HepG2 (cell line): ENCODE data around the gene LRRC10B. TPM values are rescaled to one million over a fixed set of nuclear protein-coding genes. Genes with fewer than 3 reads are reported as not detected.

Experiments
- ATAC-seq: fragments of 200-7000 bp; cut with Tn5 transposase; 3 replicates; pipeline ENCODE4 v1.9.1; 2020; ENCODE audit warnings: mild to moderate bottlenecking, moderate library complexity
- BruUV-seq: library from RNA; stranded (reverse); fragments of 400-500 nt; replicated peaks from 2 replicates; lab custom pipeline; 2021; lab: Mats Ljungman, UMichigan
- CTCF ChIA-PET: fragments of 300-600 bp; formaldehyde crosslinking; extraction: SDS; loops from one replicate; lab custom pipeline; 2021; ENCODE audit warnings: low total read pairs, inconsistent platforms, low intra/inter-chr PET ratio; lab: Yijun Ruan, JAX
- POLR2A ChIA-PET: fragments of 350-600 bp; sonication (Branson Sonifier 250); formaldehyde crosslinking; loops from one replicate; lab custom pipeline; 2020; ENCODE audit warnings: antibody characterized with exemption, inconsistent platforms; lab: Yijun Ruan, JAX
- DNase-seq: peaks from one replicate; pipeline ENCODE4 v3.0.0-alpha.2; 2015; ENCODE audit warnings: low spot score
- FAIRE-seq: peaks from 3 replicates; lab custom pipeline; 2011; peaks lifted over from hg19 to GRCh38; lab: Jason Lieb, UNC
- H2AFZ ChIP-seq: one replicate; pipeline ENCODE4 v1.6.1; 2011; ENCODE audit warnings: low read length, inconsistent platforms
- H3K27ac ChIP-seq: fragments of 300-600 bp; 3 replicates; pipeline ENCODE4 v1.8.0; 2011; ENCODE audit warnings: mixed run types, mild to moderate bottlenecking, mixed read lengths, low read length, inconsistent platforms; ENCODE audit not compliant: insufficient read depth; ENCODE audit errors: extremely low read length
- H3K27me3 ChIP-seq, 2 experiments: fragments of 200-600 bp in 1 of 2; 2 replicates in 1 of 2; 3 replicates in 1 of 2; pipeline versions ENCODE4 v1.6.0 to v1.8.0; 2011; ENCODE audit warnings: low read length in 2 of 2, mild to moderate bottlenecking in 2 of 2, moderate library complexity in 2 of 2, inconsistent platforms in 1 of 2; ENCODE audit not compliant: insufficient read depth in 2 of 2, control insufficient read depth in 1 of 2
- H3K36me3 ChIP-seq, 2 experiments: fragments of 200-600 bp in 1 of 2; replicated peaks in 1 of 2; 2 replicates in 1 of 2; 3 replicates in 1 of 2; pipeline versions ENCODE4 v1.5.1 to v1.8.0; 2011; ENCODE audit warnings: low read length in 2 of 2, inconsistent platforms in 1 of 2; ENCODE audit not compliant: insufficient read depth in 2 of 2, control insufficient read depth in 1 of 2
- H3K4me1 ChIP-seq: 2 replicates; pipeline ENCODE4 v1.5.1; 2012; ENCODE audit warnings: low read length, inconsistent platforms; ENCODE audit not compliant: insufficient read depth
- H3K4me2 ChIP-seq: 2 replicates; pipeline ENCODE4 v1.6.0; 2011; ENCODE audit warnings: low read depth, low read length, inconsistent platforms
- H3K4me3 ChIP-seq, 3 experiments: fragments of 200-600 bp in 1 of 3; sonication (generic), shearing (Covaris generic) in 1 of 3; replicated peaks in 1 of 3; 2 replicates each; pipeline ENCODE4 v1.5.1; 2011 to 2016; ENCODE audit warnings: low read length in 3 of 3, inconsistent platforms in 2 of 3, low read depth in 2 of 3, mild to moderate bottlenecking in 2 of 3, control low read depth in 1 of 3, mixed read lengths in 1 of 3; ENCODE audit not compliant: insufficient read depth in 1 of 3
- H3K79me2 ChIP-seq: one replicate; pipeline ENCODE4 v1.6.1; 2011; ENCODE audit warnings: low read length, inconsistent platforms; ENCODE audit not compliant: insufficient read depth
- H3K9ac ChIP-seq: 2 replicates; pipeline ENCODE4 v1.6.0; 2011; ENCODE audit warnings: mild to moderate bottlenecking, low read depth, low read length, inconsistent platforms; ENCODE audit not compliant: insufficient read depth
- H3K9me3 ChIP-seq: 2 replicates; pipeline ENCODE4 v1.5.1; 2012; ENCODE audit warnings: mild to moderate bottlenecking, low read length
- H4K20me1 ChIP-seq: 2 replicates; pipeline ENCODE4 v1.6.0; 2011; ENCODE audit warnings: inconsistent platforms, mild to moderate bottlenecking, low read length, moderate library complexity; ENCODE audit not compliant: insufficient read depth
- MXD4 ChIP-seq: IDR thresholded peaks from 2 replicates; pipeline ENCODE4 v1.6.1; 2016; ENCODE audit warnings: mild to moderate bottlenecking, missing biosample characterization, missing genetic modification reagents
- RFXAP ChIP-seq: sonication (generic); formaldehyde crosslinking; IDR thresholded peaks from 2 replicates; pipeline ENCODE4 v1.4.0; 2020; ENCODE audit warnings: missing genetic modification reagents, borderline replicate concordance
- STAG1 ChIP-seq: sonication (generic); formaldehyde crosslinking; IDR thresholded peaks from 2 replicates; pipeline ENCODE4 v1.4.0; 2020; ENCODE audit warnings: missing genetic modification reagents
- TAF1 ChIP-seq: sonication (generic); formaldehyde crosslinking; IDR thresholded peaks from 2 replicates; pipeline ENCODE4 v1.4.0; 2020; ENCODE audit warnings: missing genetic modification reagents
- TCF12 ChIP-seq, 2 experiments: fragments of 450-650 bp in 1 of 2; sonication (generic) in 1 of 2; formaldehyde crosslinking in 1 of 2; IDR thresholded peaks; 2 replicates each; pipeline versions ENCODE4 v1.6.1 to v1.8.0; 2017 to 2022; ENCODE audit warnings: antibody characterized with exemption in 1 of 2, mild to moderate bottlenecking in 1 of 2, missing genetic modification reagents in 1 of 2, moderate library complexity in 1 of 2
- TEAD2 ChIP-seq: sonication (generic); formaldehyde crosslinking; IDR thresholded peaks from 2 replicates; pipeline ENCODE4 v1.9.0; 2021; ENCODE audit warnings: missing genetic modification reagents
- ZMYM3 ChIP-seq: sonication (generic); formaldehyde crosslinking; IDR thresholded peaks from 2 replicates; pipeline ENCODE4 v1.5.1; 2020; ENCODE audit warnings: mild to moderate bottlenecking, missing genetic modification reagents
- ZNF264 ChIP-seq: sonication (generic); formaldehyde crosslinking; IDR thresholded peaks from 2 replicates; pipeline ENCODE4 v1.4.0; 2020; ENCODE audit warnings: missing genetic modification reagents
- ZNF569 ChIP-seq: sonication (generic); formaldehyde crosslinking; IDR thresholded peaks from 2 replicates; pipeline ENCODE4 v1.5.0; 2020; ENCODE audit warnings: mild to moderate bottlenecking, missing genetic modification reagents, moderate library complexity, borderline replicate concordance
- ZNF780A ChIP-seq: sonication (generic); formaldehyde crosslinking; IDR thresholded peaks from 2 replicates; pipeline ENCODE4 v1.8.0; 2022; ENCODE audit warnings: mild to moderate bottlenecking, missing genetic modification reagents, moderate library complexity
- WGBS: methylation state at CpG from one replicate; pipeline ENCODE4 v1.1.6; 2017; ENCODE audit warnings: low lambda C conversion rate; 5-methylcytosine and 5-hydroxymethylcytosine counted together
- in situ Hi-C: cut with HindIII; loops from 2 replicates; pipeline ENCODE4 v1.10.0; 2017; ENCODE audit warnings: low pct_unique_long_range_greater_than_20kb; ENCODE audit not compliant: extremely low pct_ligation_motif_present
- intact Hi-C: fragments of 100-400 bp; cut with micrococcal nuclease; formaldehyde crosslinking; loops from one replicate; pipeline ENCODE4 v1.10.0; 2022; ENCODE audit not compliant: unreplicated experiment
- polyA plus RNA-seq, 8 experiments: library from polyadenylated mRNA; depleted of rRNA in 3 of 8; stranded (reverse) in 7 of 8; unstranded in 1 of 8; fragments of >200 nt; fragmentation: Illumina TruSeq in 4 of 8; extraction: Trizol in 4 of 8; gene quantifications; 2 replicates each; pipeline versions ENCODE4 v1.2.1 to v1.2.3, GENCODE V29; 2011 to 2016; ENCODE audit warnings: low read depth in 4 of 8, missing spikeins in 1 of 8, mixed read lengths in 1 of 8; ENCODE audit not compliant: insufficient read depth in 1 of 8
- total RNA-seq, 5 experiments: library from RNA; depleted of rRNA; stranded (reverse); fragments of >200 nt; fragmentation: Illumina TruSeq; extraction: Trizol; gene quantifications; 2 replicates each; pipeline ENCODE4 v1.2.3, GENCODE V29; 2016; ENCODE audit warnings: low read depth in 1 of 5
- TF ChIP-seq, protein P1 (sequence below): sonication (generic); formaldehyde crosslinking; IDR thresholded peaks from 2 replicates; pipeline ENCODE4 v1.5.0; 2020; ENCODE audit warnings: missing genetic modification reagents
- TF ChIP-seq, protein P2 (sequence below): sonication (generic); formaldehyde crosslinking; IDR thresholded peaks from 2 replicates; pipeline ENCODE4 v1.5.0; 2020; ENCODE audit warnings: missing genetic modification reagents, mild to moderate bottlenecking, borderline replicate concordance
- TF ChIP-seq, protein P3 (sequence below): sonication (generic); formaldehyde crosslinking; IDR thresholded peaks from 2 replicates; pipeline ENCODE4 v1.4.0; 2020; ENCODE audit warnings: missing genetic modification reagents, borderline replicate concordance
- TF ChIP-seq, protein P4 (sequence below): IDR thresholded peaks from 2 replicates; pipeline ENCODE4 v1.6.1; 2016; ENCODE audit warnings: missing genetic modification reagents, missing compliant biosample characterization
- TF ChIP-seq, protein P5 (sequence below): IDR thresholded peaks from 2 replicates; pipeline ENCODE4 v1.6.1; 2016; ENCODE audit warnings: missing compliant biosample characterization, missing genetic modification reagents, borderline replicate concordance

Gene LRRC10B
- total and polyA plus RNA-seq, 2 of the 13 experiments (the other 11 are each of a cell fraction or from before 2014, with no cell fraction given) = not detected

DNA sequence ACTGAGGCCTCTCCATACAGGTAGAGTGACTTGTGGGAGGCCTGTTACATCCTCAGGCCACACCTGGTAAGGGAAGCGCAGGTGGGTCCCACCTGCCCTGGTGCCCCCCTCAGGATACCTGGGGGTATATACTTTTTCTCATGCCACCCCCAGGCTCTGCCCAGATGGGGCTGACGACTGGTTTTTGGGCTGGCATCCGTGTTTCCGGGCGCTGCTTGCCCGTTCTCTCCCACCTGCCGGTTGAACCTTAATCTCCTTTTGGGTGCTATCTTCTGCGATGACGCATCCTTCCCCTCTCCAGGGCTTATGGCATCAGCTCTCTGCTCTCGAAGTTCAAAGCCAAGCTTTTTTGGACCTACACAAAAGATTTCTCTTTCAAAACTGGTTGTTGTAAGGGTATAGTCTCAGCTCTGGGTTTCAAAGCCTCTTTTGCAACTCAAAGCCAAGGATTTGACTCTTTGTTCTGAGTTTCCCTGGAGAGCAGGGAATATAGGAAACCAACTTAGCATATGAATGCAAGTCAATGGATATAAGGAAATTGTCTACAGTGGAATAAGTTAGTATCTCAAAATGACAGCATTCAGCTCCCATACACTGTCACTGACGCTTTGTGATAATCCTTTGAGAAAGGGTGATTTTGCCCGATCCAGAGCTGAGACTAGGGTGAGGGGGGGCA lies 8.6 kb upstream of the LRRC10B start (continued):
- TF ChIP-seq RFXAP (CRISPR knock-in tag) (no peak), TAF1 (CRISPR knock-in tag) (no peak), ZNF264 (CRISPR knock-in tag) (no peak), ZMYM3 (no peak), ZNF569 (no peak)
- TF ChIP-seq, protein P1, sequence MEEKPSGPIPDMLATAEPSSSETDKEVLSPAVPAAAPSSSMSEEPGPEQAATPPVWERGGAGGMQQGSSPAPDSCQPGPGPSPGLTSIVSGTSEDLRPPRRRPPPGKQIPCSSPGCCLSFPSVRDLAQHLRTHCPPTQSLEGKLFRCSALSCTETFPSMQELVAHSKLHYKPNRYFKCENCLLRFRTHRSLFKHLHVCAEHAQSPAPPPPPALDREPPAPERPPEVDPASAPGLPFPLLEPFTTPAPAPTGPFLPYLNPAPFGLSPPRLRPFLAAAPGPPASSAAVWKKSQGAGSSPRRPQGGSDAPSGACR (CRISPR knock-in tag) = no peak

DNA sequence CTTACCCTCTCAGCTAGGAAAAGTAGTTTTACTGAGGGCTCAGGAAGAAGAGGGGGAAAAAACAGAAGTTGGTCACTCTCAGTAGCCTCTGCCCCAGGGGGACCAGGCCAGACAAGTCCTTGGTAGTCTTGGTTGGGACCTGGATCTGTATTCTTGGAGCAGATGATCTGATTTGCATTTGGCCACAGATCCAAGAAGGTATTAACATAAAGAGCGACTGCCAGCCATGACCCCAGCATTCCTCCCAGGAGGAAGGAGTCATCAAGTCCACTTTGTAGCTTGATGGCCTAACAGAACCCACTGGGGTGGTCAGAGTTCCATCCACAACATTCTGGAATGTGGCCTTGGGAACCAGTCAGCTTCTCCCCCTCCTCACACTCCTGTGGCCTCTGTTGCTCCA lies 6.0 kb upstream of the LRRC10B start:
- H3K9me3 ChIP-seq = no peaks in the 10 kb centered on the region
- H3K36me3 ChIP-seq = no peaks in the 10 kb centered on the region
- ChIA-PET CTCF (no interaction called here), POLR2A (no interaction called here)
- intact Hi-C loops = no loop called here
- H2AFZ ChIP-seq = no peak overlapping the region
- H3K9ac ChIP-seq = no peak overlapping the region
- peaks cover 25% of the 10 kb centered on the region for H3K4me1 ChIP-seq
- H4K20me1 ChIP-seq = no peaks in the 10 kb centered on the region
- H3K4me2 ChIP-seq = no peak overlapping the region
- no peak for DNase-seq
- BruUV-seq = no TSS peak
- H3K27ac ChIP-seq = no peak overlapping the region
- H3K4me3 ChIP-seq = no peak overlapping the region
- peak; percentile 29; the same call in 2 of the 3 replicates for ATAC-seq
- no peak for FAIRE-seq
- peaks cover 5 to 17% of the 10 kb centered on the region in 2 experiments for H3K27me3 ChIP-seq
- 40% methylated on average over 1 of the region's 1 CpG for WGBS
- in situ Hi-C loops = no loop called here
- no peaks in the 10 kb centered on the region for H3K79me2 ChIP-seq
- no peak for TF ChIP-seq TEAD2 (CRISPR knock-in tag)
- no peak for TF ChIP-seq ZNF780A (CRISPR knock-in tag)
- TF ChIP-seq, protein P2, sequence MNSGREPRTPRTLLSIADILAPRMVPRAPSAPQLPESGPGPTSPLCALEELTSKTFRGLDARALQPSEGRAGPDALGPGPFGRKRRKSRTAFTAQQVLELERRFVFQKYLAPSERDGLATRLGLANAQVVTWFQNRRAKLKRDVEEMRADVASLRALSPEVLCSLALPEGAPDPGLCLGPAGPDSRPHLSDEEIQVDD (CRISPR knock-in tag) = no peak
- TF ChIP-seq STAG1 (CRISPR knock-in tag) = no peak
- TF ChIP-seq MXD4 = no peak
- no peak for TF ChIP-seq TCF12 (IDR thresholded peaks at IDR 0.05)
- no peak for TF ChIP-seq TCF12 (CRISPR knock-in tag; IDR thresholded peaks at IDR 0.05)
- TF ChIP-seq, protein P3, sequence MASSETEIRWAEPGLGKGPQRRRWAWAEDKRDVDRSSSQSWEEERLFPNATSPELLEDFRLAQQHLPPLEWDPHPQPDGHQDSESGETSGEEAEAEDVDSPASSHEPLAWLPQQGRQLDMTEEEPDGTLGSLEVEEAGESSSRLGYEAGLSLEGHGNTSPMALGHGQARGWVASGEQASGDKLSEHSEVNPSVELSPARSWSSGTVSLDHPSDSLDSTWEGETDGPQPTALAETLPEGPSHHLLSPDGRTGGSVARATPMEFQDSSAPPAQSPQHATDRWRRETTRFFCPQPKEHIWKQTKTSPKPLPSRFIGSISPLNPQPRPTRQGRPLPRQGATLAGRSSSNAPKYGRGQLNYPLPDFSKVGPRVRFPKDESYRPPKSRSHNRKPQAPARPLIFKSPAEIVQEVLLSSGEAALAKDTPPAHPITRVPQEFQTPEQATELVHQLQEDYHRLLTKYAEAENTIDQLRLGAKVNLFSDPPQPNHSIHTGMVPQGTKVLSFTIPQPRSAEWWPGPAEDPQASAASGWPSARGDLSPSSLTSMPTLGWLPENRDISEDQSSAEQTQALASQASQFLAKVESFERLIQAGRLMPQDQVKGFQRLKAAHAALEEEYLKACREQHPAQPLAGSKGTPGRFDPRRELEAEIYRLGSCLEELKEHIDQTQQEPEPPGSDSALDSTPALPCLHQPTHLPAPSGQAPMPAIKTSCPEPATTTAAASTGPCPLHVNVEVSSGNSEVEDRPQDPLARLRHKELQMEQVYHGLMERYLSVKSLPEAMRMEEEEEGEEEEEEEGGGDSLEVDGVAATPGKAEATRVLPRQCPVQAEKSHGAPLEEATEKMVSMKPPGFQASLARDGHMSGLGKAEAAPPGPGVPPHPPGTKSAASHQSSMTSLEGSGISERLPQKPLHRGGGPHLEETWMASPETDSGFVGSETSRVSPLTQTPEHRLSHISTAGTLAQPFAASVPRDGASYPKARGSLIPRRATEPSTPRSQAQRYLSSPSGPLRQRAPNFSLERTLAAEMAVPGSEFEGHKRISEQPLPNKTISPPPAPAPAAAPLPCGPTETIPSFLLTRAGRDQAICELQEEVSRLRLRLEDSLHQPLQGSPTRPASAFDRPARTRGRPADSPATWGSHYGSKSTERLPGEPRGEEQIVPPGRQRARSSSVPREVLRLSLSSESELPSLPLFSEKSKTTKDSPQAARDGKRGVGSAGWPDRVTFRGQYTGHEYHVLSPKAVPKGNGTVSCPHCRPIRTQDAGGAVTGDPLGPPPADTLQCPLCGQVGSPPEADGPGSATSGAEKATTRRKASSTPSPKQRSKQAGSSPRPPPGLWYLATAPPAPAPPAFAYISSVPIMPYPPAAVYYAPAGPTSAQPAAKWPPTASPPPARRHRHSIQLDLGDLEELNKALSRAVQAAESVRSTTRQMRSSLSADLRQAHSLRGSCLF (CRISPR knock-in tag) = no peak
- TF ChIP-seq, protein P4, sequence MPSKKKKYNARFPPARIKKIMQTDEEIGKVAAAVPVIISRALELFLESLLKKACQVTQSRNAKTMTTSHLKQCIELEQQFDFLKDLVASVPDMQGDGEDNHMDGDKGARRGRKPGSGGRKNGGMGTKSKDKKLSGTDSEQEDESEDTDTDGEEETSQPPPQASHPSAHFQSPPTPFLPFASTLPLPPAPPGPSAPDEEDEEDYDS = no peak
- TF ChIP-seq, protein P5, sequence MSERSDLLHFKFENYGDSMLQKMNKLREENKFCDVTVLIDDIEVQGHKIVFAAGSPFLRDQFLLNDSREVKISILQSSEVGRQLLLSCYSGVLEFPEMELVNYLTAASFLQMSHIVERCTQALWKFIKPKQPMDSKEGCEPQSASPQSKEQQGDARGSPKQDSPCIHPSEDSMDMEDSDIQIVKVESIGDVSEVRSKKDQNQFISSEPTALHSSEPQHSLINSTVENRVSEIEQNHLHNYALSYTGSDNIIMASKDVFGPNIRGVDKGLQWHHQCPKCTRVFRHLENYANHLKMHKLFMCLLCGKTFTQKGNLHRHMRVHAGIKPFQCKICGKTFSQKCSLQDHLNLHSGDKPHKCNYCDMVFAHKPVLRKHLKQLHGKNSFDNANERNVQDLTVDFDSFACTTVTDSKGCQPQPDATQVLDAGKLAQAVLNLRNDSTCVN = no peak
